ENCODE results near the gene INO80C.
"Not testable (repeated sequence)": the region's sequence is repeated elsewhere in the genome, so short reads cannot be mapped to it uniquely, and the experiment has no call there.

INO80C gene

DNA sequence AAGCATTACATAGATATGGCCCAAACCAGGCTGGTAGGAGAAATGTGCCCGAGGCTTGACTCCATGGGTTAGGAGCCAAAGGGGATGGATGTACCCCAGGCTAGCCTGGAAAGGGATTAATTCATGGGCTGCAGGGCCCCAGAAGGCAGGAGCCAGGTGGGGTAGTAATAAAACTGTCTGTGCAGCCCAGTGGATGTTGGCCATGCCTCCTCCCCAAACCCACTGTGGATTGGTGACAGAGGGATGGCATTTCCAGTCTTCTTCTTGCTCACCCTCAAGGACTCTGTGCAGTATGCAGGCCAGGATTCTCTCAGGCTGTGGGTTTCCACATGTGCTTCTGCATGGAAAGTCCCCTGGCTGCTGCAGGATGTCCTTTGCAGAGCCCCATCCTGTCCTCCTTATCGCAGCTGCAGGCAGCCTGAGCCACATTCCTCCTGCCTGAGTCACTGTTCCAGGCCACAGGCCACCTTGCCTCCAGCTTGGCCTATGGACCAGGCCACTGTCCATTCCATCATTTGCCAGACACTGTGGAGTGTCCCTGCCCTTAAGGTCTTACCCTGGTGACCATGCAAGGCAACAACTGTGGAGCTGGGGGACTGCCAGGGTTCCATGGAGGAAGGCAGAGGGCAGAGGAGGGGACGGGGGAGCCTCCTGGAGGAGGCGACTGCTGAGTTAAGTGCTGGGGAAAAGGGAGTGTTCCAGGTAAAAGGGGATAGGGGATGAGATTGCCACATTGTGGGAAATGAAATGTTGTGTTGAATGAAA is 38.9 kb downstream of the INO80C start:
- peak; percentile 53 for DNase-seq

DNA sequence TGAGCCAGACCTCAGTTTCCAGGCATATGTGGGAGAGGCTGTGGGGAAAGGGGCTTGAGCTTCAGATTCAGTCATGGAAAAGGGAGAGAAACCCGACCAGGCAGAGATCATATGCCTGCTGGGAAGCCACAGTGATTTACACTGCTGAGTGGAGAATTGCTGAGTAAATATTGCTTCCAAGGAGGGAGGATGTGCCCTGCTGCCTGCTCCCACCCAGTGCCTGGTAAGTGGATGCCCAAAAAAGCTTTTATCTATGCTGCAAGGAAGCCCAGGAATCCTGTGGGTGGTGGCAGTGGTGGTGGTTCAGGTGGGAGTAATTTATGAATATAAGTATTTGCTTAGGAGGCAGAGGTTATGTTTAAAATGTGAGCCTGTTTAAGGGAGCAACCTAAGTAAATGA is 39.5 kb downstream of the INO80C start:
- no peak for DNase-seq

DNA sequence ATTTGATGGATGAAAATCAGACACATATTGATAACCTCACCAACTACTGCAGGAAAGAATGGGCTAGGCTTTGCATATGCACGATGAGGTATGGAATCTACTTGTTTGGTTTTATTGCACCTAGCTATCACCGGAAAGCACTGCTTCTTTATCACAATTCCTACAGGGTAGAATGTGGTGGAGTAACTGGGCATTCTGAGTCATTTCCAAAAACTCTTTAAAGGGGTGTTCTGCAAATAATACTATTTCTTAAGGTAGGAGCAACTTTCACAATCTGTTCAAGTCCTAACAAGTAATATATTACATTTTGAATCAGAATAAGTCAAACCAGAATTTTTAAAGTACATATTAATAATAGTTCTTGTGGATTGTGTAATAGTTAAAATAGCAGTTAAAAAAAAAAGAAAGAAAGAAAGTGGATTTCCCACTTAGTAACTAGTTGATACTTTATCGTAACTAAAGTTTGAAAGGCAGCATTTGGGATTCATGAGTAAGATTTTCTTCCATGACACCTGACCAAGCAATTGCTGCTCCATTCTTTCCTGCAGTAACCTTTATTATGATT is 40.5 kb downstream of the INO80C start:
- DNase-seq, result no peak

DNA sequence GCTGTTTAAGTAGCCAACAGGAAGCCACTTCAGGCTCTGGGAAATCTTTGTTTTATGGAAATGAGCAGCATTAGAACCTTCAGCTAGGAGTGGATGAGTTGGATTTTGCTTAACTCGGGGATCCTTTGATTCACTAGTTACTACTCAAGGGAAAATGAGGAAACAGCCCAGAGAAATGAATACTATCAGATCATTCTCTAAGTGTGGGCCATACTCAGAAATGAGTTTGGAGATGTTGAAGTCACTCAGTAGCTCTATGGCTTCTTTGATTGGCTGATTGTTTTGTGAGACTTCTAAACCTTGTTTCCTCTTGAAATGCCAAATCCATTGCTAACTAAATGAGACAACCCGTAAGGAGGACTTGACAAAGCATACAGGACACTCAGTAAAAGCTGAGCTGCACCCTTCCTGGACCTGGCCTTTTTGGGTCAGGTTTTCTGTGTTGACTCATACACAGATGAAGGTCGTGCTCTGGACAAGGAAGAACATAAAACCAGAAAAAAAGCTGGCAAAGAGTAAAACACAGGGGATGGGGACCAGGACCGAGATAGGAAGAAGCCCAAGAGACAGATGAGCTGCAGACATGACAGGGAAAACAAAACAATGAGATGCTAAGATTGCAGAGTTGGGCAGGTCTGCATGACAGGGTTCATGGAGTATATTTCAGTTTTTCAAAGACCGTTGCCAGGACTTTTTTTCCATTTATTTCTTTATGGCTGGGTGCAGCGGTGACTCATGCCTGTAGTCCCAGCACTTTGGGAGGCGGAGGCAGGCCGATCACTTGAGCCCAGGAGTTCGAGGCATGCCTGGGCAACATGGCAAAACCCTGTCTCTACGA is 41.6 kb downstream of the INO80C start:
- DNase-seq, result no peak

DNA sequence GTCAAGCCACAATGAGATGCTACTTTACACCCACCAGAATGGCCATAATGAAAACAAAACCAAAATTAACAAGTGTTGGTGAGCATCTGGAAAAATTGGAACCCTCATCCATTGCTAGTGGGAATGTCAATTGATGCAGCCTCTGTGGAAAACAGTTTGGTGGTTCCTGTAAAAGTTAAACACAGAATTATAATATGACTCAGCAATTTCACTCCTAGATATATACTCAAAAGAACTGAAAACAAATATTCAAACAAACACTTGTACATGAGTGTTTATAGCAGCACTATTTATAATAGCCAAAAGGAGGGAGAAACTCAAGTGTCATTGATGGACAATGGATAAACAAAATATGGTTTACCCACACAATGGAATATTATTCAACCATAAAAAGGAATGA is 43.0 kb downstream of the INO80C start:
- DNase-seq, result no peak

DNA sequence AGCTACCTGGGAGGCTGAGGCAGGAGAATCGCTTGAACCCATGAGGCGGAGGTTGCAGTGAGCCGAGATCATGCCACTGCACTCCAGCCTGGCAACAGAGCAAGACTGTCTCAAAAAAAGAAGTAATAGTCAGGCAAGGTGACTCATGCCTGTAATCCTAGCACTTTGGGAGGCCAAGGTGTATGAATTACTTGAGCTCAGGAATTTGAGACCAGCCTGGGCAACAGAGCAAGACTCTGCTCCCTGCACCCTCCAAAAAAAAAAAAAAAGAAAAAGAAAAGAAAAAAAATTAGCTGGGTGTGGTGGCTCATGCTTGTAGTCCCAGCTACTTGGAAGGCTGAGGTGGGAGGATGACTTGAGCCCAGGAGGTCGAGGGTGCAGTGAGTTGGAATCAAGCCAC is 44.7 kb downstream of the INO80C start:
- DNase-seq, result not testable (repeated sequence)

DNA sequence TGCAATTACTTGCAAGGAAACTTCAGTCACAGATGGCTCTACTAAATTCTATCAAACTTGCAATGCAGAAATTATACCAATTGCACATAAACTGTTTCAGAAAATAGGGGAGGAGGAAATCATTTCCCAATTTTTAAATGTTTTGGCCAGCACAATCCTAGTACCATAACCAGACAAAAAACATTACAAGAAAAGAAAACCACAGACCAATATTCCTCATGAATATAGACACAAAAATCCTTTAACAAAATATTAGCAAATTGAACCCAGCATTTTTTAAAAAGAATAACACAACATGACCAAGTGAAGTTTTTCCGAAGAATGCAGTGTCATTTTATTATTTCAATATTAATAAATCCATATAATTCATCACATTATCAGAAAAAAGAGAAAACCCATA is 45.8 kb downstream of the INO80C start:
- no peak for DNase-seq

DNA sequence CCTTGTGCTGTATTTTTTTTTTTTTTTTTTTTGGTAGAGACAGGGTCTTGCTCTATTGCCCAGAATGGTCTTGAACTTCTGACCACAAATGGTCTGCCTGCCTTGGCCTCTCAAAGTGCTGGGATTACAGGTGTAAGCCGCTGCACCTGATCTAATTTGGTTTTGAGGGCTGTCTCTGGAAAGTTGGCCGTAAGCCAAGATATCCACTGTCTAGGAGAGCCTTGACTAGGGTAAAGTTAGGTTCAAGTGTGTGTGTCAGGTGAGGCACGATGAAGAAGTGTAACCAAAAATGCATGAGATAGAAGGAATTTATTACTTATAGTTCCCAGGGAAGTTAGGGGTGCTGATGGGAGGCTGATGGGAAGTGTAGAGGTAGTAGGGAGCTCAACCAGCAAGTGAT is 46.7 kb downstream of the INO80C start:
- DNase-seq, result no peak

DNA sequence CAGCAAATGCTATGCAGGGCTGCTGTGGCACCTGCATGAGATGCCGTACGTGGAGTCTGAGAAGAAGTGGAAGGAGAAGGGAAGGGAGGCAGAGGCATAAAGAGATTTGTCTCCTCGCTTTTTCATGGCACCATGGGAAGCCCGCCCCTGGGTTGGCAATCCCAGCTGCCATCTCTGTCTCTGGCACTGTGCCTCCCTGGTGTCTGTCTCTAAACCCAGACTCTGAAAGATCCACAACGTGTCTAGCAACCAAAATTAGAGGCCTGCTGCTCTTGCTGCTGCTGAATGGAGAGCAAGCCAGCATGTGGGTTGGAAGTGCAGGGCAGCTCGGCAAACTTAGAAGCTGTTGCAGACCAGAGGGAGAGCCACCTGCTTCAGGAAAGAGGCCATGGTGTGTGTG is 53.1 kb downstream of the INO80C start:
- DNase-seq, result no peak

DNA sequence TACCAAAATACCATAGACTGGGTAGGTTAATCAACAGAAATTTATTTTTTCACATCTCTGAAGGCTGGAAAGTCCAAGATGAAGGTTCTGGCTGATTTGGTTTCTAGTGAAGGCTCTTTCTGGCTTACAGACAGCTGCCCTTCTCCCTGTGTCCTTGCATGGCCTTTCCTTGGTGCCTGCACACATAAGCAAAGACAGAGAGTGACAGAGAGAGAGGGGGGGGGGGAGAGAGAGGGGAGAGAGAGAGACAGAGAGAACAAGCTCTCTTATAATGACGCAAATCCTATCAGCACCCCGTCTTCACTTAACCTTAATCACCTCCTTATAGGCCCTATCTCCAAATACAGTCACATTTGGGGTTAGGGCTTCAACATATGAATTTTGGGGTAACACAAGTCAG is 53.9 kb downstream of the INO80C start:
- DNase-seq, result no peak

DNA sequence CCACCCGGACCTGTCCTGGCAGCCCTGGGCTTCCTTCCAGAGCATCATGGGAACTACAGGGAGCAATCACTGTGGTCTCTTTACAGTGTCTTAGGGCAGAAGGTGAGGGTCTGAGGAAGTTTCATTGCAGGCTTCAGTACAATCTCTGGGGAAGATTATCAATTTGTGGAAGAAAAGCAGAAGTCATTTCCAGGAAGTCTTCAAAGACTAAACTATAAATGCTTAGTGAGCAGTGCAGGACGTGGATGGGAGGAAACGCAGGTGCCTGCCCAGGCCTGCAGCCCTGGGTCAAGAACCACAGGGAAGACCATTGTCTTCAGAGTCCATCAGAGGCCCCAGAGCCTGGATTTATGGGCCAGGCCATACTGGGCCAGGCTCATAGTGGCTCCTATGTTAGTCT is 54.3 kb downstream of the INO80C start:
- DNase-seq, result no peak

DNA sequence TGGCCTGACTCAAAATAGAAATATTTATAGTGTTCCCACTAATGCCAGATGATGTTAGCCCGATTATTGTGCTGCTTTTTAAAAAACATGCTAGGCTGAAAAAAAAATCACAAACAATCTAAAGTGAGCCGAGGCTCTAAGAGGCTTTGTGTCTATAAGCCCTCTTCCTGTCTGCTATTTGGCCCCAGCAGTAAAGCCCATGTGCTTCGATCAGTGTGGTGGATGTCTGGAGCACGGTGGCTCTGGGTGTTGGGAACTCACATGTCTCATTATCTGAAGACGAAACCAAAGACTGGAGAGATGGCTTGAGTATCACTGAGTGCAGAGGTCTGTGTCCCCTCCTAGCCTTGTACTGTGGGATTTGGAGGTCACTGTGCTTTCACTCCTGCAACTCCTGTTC is 55.1 kb downstream of the INO80C start:
- no peak for DNase-seq

DNA sequence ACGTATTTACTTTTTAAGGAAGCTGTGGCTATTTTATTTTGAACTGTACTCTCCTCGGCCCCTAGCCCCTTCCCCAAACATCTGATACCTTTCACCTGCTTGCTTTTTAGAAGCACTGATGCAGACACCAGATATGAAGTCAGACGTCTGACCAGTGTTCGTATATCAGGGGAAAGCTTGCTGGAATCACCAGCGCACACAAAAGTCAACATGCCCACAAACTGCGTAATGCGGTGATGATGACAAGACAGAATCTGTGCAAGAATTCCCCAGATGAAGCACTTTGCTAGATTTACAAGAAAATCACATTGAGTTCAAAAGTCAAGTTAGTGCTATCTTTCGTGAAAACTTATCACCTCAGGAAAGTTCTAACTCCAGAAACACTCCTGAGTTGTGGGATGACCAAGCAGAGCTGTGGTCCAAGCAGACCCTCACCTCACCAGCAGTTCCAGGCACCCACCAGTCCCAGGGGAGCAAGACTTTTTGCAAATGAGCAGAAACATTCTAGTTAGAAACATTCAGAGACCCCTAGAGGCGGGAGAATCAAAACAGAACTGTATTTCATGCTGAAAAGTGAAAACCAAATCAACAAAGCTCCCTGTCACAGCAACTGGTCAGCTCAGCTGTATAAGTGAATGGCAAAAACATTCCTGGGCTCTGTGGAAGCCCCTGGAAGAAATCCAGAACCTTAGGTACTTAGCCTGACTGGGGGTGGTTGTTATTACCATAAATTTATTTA is 55.7 kb downstream of the INO80C start:
- DNase-seq, result no peak

DNA sequence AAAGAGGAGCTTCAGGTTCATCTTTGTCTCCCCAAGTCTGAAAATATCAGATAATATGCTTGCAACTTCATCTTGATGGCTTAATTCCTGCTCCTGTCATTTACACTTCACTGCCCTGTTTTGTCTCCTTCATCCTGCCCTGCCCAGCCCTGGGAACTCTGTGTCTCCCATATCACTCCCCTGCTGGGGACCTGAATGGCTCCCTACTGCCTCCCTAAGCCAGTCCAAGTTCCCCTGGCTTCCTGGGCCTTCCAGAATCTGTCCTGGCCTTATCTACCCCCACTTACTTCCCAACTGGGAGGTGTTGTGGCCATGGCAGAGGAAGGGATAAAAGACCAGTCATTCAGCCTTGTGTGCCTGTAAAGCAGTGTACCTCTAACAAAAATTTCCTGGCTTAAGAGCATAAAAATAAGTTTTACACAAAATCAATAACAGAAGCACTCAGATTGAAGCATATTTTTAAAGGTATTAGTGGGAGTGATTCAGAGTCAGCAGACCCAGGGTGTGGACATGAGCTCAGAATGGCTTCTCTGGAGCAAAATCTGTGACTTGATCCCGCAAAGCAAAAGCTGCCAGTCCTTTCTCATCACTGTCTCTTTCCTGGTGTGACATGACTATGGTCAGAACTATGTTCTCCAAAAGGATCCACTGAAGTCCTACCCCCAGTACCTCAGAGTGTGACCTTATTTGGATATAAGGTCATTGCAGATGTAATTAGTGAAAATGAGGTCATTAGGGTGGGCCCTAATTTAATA is 59.1 kb downstream of the INO80C start:
- DNase-seq, result peak; percentile 4

DNA sequence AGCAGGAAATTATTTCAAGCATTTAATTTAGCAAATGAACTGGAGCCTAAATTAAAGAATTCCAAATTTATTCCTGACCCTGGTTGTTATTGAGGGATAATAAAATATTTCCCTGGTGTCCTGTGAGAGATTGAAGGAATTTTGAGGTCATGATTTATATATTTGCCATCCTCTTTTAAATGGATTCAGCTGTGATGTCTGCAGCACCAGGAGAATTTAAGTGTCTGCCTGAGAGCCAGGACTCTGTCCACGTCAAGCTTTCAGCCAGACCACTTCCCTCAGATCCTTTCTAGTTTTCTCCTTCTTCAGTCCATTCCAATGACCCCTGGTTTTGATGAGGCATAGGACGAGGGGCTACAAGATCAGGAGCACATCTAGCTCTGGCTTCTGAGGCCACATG is 59.9 kb downstream of the INO80C start:
- DNase-seq, result no peak

DNA sequence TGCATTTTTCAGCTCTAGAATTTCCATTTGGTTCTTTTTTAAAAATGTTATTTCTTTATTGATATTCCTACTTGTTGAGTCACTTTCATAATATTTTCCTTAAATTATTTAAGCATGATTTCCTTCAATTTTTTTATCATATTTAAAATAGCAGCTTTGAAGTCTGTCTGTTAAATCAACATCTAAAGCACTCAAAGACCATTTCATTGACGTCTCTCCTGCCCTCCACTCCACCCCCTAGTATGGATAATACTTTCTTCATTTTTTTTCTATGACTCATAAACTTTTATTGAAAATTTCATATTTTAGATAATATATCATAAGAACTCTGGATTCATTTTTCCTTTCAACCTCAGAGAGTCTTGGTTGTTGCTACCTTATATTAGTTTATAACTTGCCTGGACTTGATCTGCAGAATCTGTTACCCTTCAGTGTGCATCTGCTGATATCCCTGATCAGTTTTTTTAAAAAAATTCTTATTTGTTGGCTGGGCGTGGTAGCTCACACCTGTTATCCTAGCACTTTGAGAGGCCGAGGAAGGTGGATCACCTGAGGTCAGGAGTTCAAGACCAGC is 61.6 kb downstream of the INO80C start:
- peak; percentile 78 for DNase-seq

DNA sequence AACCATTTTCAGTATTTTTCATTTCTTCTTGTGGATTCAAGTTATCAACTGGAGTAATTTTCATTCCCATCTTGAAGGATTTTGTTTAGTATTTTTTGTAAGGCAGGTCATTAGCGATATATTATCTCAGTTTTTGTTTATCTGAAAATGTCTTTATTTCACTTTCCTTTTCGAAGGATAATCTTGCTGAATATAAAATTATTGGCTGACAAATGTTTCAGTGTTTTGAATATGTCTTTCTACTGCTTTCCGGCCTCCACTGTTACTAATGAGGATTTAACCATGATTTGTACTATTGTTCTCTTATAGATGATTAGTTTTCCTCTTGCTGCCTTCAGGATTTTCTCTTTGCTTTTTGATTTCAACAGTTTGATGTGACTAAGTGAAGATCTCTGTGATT is 62.4 kb downstream of the INO80C start:
- DNase-seq, result no peak

DNA sequence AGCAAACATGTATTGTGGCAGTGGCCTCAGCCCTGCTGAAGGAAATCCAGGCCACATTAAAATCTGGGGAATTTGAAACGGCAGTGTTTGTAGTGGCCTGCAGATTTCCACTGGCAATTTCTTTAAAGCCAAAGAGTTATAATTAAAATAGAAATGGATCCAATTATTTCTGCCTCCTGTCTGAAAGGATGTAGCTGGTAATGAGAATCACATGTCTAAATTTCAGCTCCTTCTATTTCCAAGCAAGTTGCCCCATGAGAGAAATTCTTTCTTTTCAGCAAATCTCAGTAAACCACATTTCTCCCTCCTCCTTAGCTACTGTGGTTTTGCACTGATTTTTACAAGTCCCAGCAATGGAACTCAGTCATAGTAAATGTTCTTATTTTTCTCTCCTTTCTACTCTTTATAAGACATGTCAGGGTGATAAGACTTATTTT is 65.2 kb downstream of the INO80C start:
- peak; percentile 61 for DNase-seq

DNA sequence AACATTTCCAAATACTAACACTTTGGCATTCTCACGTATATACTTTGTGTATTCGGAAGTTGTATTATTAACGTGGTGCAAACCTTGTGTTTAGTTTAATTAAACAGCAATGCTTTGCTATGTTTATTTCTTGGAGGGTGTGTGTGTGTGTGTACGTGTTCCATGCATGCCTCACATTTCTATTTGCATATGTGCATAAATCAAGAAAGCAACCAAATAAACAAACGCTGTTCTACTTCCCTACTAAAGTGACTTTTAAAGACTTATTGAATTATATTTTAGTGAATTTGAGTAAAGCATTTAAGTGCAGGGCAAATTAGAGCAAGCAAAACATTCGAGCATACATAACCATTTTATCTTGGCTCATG is 66.4 kb downstream of the INO80C start:
- no peak for DNase-seq

DNA sequence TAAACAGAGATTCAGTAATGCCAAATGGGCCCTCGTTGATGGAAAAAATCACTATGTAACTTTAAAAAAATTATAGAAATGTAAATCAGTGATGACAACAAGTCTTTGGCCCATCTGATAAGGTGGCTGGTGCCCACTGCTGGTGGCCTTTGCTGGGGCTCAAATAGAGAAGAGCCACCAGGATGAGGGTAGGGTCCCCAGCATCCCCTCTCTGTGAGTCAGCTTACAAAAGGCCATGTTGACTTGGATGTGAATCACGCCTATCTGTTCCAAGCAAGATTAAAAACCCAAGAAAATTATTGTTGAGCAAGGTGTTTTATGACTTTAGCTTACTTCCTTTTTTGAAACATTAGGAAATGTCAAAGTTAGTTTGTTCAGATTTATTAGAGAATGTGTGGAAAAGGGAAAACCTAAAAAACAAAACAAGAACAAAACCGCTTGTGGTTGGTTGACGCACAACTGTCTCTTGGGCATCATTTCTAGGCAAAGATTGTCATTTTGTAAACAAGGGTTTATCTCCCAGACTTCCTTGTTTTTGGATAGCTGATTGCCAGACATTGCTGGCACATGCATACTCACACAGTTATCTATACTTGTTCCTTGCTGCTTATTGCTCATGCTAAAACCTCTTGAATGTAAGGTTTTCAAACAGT is 66.9 kb downstream of the INO80C start:
- no peak for DNase-seq

DNA sequence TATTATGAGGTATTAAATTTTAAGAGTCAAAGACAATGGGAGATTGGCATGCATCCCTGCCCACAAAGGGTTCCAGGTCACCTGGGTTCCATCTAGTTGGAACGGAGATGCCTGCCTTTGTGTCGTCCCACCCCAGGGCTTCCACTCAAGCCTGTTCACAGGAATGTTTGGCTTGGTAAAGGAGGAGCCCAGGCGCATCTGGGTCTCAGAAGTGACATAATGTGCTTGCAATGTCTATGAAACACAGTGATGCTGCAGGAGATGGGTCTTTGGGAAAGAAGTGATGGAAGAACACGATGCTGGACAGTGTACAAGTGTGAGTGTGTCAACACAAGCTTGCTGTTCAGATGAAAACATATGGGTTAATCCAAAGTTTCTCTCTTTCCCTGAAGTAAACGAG is 71.0 kb downstream of the INO80C start:
- no peak for DNase-seq

DNA sequence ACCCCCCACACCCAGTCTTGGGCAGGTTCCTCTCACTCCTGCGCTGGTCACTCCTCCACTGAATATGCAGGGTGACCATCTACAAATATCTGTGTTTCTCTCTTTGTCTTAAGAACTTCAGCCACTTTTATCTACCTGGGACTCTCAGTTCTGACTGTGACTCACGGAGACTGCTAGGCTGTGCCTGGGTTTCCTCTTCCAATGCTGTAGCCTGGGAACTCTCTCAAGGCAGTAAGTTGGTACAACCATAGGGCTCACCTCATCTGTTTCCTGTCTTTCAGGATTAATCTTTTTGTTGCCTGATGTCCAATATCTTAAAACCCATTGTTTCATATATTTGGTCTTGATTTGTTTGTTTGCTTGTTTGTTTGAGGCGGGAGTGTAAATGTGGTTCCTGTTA is 73.4 kb downstream of the INO80C start:
- no peak for DNase-seq

All from fibroblast of skin of right biceps (primary cell).